GM18870 (cell line): ENCODE results near the gene SUGCT.

ENCODE experiments used
- ATAC-seq: cut with Tn5 transposase; IDR thresholded peaks from one replicate; pipeline ENCODE4 v1.9.1; 2021; ENCODE audit warnings: moderate library complexity; ENCODE audit not compliant: unreplicated experiment

SUGCT gene

GRCh38 chr7:40507166-40507565 lies 372.4 kb downstream of the SUGCT start:
- no peak for ATAC-seq

GRCh38 chr7:40509287-40509996 lies 374.6 kb downstream of the SUGCT start:
- ATAC-seq, result no peak

- ATAC-seq, result no peak
Observed at GRCh38 chr7:40516376-40516775, 381.6 kb downstream of the SUGCT start.

- no peak for ATAC-seq
Observed at GRCh38 chr7:40519009-40519408, 384.2 kb downstream of the SUGCT start.

GRCh38 chr7:40520986-40521738 lies 386.4 kb downstream of the SUGCT start:
- no peak for ATAC-seq

- ATAC-seq, result no peak
Observed at GRCh38 chr7:40525764-40526163, 391.0 kb downstream of the SUGCT start.

GRCh38 chr7:40526951-40527715 lies 392.3 kb downstream of the SUGCT start:
- ATAC-seq, result no peak

GRCh38 chr7:40527723-40528122 lies 392.9 kb downstream of the SUGCT start:
- no peak for ATAC-seq

- ATAC-seq, result no peak
Observed at GRCh38 chr7:40530292-40530691, 395.5 kb downstream of the SUGCT start.

- no peak for ATAC-seq
Observed at GRCh38 chr7:40531956-40532355, 397.2 kb downstream of the SUGCT start.

GRCh38 chr7:40535678-40536077 lies 400.9 kb downstream of the SUGCT start:
- no peak for ATAC-seq

GRCh38 chr7:40536421-40536820 lies 401.6 kb downstream of the SUGCT start:
- no peak for ATAC-seq

- ATAC-seq, result no peak
Observed at GRCh38 chr7:40538281-40538680, 403.5 kb downstream of the SUGCT start.

- no peak for ATAC-seq
Observed at GRCh38 chr7:40541336-40541735, 406.5 kb downstream of the SUGCT start.

GRCh38 chr7:40542982-40543741 lies 408.4 kb downstream of the SUGCT start:
- ATAC-seq, result no peak

- ATAC-seq, result no peak
Observed at GRCh38 chr7:40544221-40544723, 409.5 kb downstream of the SUGCT start.

- no peak for ATAC-seq
Observed at GRCh38 chr7:40544871-40545303, 410.1 kb downstream of the SUGCT start.

GRCh38 chr7:40545739-40546138 lies 410.9 kb downstream of the SUGCT start:
- ATAC-seq, result no peak

GRCh38 chr7:40546616-40547501 lies 412.1 kb downstream of the SUGCT start:
- ATAC-seq, result no peak
